ENCODE results near the gene FGF19.

The FGF19 gene

DNA sequence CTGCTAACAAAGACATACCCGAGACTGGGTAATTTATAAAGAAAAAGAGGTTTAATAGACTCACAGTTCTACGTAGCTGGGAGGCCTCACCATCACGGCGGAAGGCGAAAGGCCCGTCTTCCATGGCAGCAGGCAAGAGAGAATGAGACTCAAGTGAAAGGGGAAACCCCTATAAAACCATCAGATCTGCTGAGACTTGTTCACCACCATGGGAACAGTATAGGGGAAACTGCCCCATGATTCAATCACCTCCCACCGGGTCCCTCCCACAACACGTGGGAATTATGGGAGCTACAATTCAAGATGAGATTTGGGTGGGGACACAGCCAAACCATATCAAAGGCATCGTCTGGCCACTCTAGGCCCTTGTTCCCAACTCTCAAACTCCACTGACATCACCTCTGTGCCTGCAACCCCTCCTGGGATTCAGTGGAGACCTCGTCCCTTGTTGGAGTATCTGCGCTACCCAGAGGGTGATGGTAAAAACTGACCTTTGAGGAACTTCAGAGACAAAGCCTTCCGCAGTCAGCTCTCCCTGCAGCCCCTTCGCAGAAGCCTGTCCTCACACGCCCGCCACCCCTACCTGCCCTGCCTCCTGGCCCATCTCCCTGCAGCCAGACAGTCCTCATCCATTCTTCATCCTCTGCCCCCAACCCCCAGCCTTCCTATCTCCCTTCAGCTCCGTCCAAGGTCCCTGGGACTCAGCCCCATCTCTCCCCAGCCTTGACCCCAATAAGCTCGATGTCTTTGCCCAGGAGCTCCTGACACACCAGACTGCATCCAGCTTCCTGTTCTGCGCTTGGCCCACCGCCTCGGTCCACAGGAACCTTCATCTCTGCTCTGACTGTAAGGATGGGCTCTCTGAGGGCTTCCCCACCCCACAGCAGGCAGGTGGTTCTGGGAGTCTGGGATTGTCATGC lies 47.0 kb downstream of the FGF19 start:
- Histone ChIP-seq H3K27ac (ENCODE audit: low read length) (no peak overlapping the region), H3K9me3 (ENCODE audit: control insufficient read depth, insufficient read depth, low read length) (no peaks in the 10 kb centered on the region), H3K4me3 (ENCODE audit: low read length) (no peak overlapping the region), H3K27me3 (ENCODE audit: control insufficient read depth, insufficient read depth, low read length) (no peaks in the 10 kb centered on the region), H3K4me1 (ENCODE audit: control insufficient read depth, insufficient read depth, low read length) (peaks cover 7% of the 10 kb centered on the region), H3K36me3 (ENCODE audit: control insufficient read depth, insufficient read depth, low read length) (peaks cover 15% of the 10 kb centered on the region; the same call in 1 of the 2 replicates)
- WGBS (ENCODE audit: insufficient coverage, insufficient read length): no CpG with 5 or more reads among the region's 20 CpGs
- no peak for DNase-seq (ENCODE audit: low read depth, low spot score)

DNA sequence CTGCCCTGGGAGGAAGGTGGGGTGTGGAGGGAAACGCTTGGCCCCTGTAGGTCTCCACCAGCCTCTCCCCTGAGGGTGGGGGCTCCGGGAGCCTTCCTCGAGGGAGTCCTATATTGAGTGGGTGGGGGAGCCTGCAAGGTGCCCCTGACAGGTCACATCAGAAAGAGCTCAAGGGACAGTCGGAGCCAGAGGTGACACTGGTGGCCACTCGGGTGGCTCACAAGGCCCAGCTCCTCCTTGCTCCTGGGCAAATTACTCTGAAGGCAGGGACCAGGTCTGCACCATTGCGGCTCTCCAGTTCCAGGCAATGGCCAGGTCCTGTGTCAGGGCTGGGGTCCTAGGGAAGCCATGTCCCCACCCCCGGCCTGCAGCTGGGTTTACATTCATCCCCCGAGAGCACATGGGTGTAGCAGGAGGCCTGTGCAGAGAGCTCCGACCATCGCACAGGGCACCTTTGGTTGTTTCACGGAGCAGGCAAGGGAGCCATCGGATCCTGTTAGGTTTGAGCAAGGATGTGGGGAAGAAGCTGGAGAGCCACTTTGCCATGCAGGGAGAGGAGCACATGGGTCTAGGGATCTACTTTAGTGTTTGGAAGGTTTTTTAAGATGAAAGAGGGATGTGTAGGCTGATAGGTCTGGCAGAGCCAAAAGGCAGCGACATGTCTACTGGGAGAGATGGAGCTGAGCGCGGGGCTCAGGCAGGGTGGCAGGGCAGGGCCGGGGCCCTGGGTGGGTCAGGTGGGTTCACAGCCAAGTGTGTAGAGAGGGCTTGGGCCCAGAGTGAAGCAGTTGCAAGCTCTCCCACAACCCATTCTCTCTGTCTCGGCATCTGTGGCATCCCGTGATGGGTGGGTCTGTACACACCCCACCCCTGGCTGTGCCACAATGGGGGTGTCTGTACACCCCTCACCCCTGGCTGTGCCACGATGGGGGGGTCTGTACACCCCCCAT lies 48.1 kb downstream of the FGF19 start:
- no peaks in the 10 kb centered on the region for H3K9me3 ChIP-seq (ENCODE audit: control insufficient read depth, insufficient read depth, low read length)
- peaks cover 7% of the 10 kb centered on the region for H3K4me1 ChIP-seq (ENCODE audit: control insufficient read depth, insufficient read depth, low read length)
- H3K4me3 ChIP-seq (ENCODE audit: low read length): no peak overlapping the region
- no peak overlapping the region for H3K27ac ChIP-seq (ENCODE audit: low read length)
- WGBS (ENCODE audit: insufficient coverage, insufficient read length): no CpG with 5 or more reads among the region's 19 CpGs
- no peak for DNase-seq (ENCODE audit: low read depth, low spot score)
- no peaks in the 10 kb centered on the region for H3K27me3 ChIP-seq (ENCODE audit: control insufficient read depth, insufficient read depth, low read length)
- H3K36me3 ChIP-seq (ENCODE audit: control insufficient read depth, insufficient read depth, low read length): peaks cover 19% of the 10 kb centered on the region; the same call in 1 of the 2 replicates

DNA sequence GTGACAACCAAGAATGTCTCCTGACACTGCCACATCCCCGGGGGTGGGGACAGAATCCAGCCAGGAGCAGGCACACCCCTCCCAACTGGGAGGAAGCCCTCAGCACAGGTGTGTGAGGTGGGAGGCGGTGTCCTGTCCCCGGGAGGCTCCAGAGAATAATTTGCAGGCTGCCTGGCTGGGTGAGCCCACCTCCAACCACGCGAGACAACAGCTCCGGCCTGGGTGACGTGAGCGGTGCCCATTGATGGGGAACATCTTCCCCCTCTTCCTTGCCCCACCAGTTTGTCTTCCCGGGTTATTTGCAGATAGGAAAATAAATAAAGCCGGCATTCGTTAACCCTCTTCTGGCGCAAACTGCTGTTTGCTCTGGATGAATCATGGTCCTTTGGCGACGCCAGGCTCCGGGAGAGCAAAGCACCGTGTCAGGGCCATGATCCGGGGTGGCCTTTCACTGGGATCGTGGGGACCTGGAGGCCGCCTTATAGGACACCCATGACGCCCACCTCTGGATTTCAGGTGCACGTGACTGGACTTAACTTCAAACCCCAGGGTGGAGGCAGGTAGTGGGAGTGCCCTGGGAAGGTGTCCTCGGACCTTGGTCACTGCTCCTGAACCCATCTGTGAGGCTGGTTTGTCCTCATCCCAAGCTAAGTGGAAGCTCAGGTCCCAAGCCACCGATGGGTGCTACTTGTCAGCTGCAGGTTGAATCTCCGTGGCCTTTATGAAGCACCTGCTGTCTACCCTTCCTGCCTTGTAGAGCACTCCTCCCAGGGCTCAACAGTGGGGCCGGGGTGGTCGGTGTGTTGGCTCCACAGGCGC lies 49.0 kb downstream of the FGF19 start:
- H3K27ac ChIP-seq (ENCODE audit: low read length): no peak overlapping the region
- no CpG with 5 or more reads among the region's 27 CpGs for WGBS (ENCODE audit: insufficient coverage, insufficient read length)
- DNase-seq (ENCODE audit: low read depth, low spot score): no peak

DNA sequence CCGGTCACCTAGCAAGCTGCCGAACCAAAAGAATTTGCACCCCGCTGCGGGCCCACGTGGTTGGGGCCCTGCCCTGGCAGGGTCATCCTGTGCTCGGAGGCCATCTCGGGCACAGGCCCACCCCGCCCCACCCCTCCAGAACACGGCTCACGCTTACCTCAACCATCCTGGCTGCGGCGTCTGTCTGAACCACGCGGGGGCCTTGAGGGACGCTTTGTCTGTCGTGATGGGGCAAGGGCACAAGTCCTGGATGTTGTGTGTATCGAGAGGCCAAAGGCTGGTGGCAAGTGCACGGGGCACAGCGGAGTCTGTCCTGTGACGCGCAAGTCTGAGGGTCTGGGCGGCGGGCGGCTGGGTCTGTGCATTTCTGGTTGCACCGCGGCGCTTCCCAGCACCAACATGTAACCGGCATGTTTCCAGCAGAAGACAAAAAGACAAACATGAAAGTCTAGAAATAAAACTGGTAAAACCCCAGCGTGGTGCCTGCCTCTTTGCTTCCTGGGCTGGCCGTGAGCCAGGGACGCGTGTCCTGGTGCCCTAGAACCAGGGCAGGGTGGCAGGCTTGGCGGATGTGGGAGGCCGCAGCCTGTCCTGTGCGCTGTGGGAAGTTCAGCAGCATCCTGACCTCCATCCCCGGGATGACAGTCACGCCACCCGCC lies 49.7 kb downstream of the FGF19 start:
- H3K9me3 ChIP-seq (ENCODE audit: control insufficient read depth, insufficient read depth, low read length): no peaks in the 10 kb centered on the region
- H3K27ac ChIP-seq (ENCODE audit: low read length): no peak overlapping the region
- peaks cover 32% of the 10 kb centered on the region for H3K36me3 ChIP-seq (ENCODE audit: control insufficient read depth, insufficient read depth, low read length)
- no peak for DNase-seq (ENCODE audit: low read depth, low spot score)
- no peak overlapping the region for H3K4me3 ChIP-seq (ENCODE audit: low read length)
- peaks cover 7% of the 10 kb centered on the region for H3K4me1 ChIP-seq (ENCODE audit: control insufficient read depth, insufficient read depth, low read length)
- WGBS (ENCODE audit: insufficient coverage, insufficient read length): no CpG with 5 or more reads among the region's 38 CpGs
- H3K27me3 ChIP-seq (ENCODE audit: control insufficient read depth, insufficient read depth, low read length): no peaks in the 10 kb centered on the region

More for the DNA sequence above, 49.0 kb downstream of the FGF19 start:
- Histone ChIP-seq H3K9me3 (ENCODE audit: control insufficient read depth, insufficient read depth, low read length) (no peaks in the 10 kb centered on the region), H3K4me1 (ENCODE audit: control insufficient read depth, insufficient read depth, low read length) (peaks cover 7% of the 10 kb centered on the region), H3K4me3 (ENCODE audit: low read length) (no peak overlapping the region), H3K27me3 (ENCODE audit: control insufficient read depth, insufficient read depth, low read length) (no peaks in the 10 kb centered on the region), H3K36me3 (ENCODE audit: control insufficient read depth, insufficient read depth, low read length) (peaks cover 25% of the 10 kb centered on the region)

DNA sequence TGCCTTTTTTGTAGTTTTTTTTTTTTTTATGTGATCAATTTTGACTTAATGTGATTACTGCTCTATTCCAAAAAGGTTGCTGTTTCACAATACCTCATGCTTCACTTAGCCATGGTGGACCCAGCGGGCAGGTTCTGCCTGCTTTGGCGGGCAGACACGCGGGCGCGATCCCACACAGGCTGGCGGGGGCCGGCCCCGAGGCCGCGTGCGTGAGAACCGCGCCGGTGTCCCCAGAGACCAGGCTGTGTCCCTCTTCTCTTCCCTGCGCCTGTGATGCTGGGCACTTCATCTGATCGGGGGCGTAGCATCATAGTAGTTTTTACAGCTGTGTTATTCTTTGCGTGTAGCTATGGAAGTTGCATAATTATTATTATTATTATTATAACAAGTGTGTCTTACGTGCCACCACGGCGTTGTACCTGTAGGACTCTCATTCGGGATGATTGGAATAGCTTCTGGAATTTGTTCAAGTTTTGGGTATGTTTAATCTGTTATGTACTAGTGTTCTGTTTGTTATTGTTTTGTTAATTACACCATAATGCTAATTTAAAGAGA lies 50.3 kb downstream of the FGF19 start:
- Histone ChIP-seq H3K4me3 (ENCODE audit: low read length) (no peak overlapping the region), H3K27ac (ENCODE audit: low read length) (no peak overlapping the region), H3K36me3 (ENCODE audit: control insufficient read depth, insufficient read depth, low read length) (peaks cover 38% of the 10 kb centered on the region), H3K9me3 (ENCODE audit: control insufficient read depth, insufficient read depth, low read length) (no peaks in the 10 kb centered on the region), H3K27me3 (ENCODE audit: control insufficient read depth, insufficient read depth, low read length) (no peaks in the 10 kb centered on the region), H3K4me1 (ENCODE audit: control insufficient read depth, insufficient read depth, low read length) (peaks cover 5% of the 10 kb centered on the region)
- no CpG with 5 or more reads among the region's 23 CpGs for WGBS (ENCODE audit: insufficient coverage, insufficient read length)
- no peak for DNase-seq (ENCODE audit: low read depth, low spot score)

DNA sequence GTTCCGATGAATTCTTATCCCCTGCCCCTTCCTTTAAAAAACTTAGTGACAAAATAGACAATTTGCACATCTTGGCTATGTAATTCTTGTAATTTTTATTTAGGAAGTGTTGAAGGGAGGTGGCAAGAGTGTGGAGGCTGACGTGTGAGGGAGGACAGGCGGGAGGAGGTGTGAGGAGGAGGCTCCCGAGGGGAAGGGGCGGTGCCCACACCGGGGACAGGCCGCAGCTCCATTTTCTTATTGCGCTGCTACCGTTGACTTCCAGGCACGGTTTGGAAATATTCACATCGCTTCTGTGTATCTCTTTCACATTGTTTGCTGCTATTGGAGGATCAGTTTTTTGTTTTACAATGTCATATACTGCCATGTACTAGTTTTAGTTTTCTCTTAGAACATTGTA lies 50.8 kb downstream of the FGF19 start:
- WGBS (ENCODE audit: insufficient coverage, insufficient read length): no CpG with 5 or more reads among the region's 11 CpGs
- H3K4me1 ChIP-seq (ENCODE audit: control insufficient read depth, insufficient read depth, low read length): peaks cover 4% of the 10 kb centered on the region
- H3K27me3 ChIP-seq (ENCODE audit: control insufficient read depth, insufficient read depth, low read length): no peaks in the 10 kb centered on the region
- no peak overlapping the region for H3K4me3 ChIP-seq (ENCODE audit: low read length)
- H3K27ac ChIP-seq (ENCODE audit: low read length): no peak overlapping the region
- no peaks in the 10 kb centered on the region for H3K9me3 ChIP-seq (ENCODE audit: control insufficient read depth, insufficient read depth, low read length)
- DNase-seq (ENCODE audit: low read depth, low spot score): no peak
- peaks cover 41% of the 10 kb centered on the region for H3K36me3 ChIP-seq (ENCODE audit: control insufficient read depth, insufficient read depth, low read length)

DNA sequence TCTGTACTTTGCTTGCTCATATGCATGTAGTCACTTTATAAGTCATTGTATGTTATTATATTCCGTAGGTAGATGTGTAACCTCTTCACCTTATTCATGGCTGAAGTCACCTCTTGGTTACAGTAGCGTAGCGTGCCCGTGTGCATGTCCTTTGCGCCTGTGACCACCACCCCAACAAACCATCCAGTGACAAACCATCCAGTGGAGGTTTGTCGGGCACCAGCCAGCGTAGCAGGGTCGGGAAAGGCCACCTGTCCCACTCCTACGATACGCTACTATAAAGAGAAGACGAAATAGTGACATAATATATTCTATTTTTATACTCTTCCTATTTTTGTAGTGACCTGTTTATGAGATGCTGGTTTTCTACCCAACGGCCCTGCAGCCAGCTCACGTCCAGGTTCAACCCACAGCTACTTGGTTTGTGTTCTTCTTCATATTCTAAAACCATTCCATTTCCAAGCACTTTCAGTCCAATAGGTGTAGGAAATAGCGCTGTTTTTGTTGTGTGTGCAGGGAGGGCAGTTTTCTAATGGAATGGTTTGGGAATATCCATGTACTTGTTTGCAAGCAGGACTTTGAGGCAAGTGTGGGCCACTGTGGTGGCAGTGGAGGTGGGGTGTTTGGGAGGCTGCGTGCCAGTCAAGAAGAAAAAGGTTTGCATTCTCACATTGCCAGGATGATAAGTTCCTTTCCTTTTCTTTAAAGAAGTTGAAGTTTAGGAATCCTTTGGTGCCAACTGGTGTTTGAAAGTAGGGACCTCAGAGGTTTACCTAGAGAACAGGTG lies 51.8 kb downstream of the FGF19 start:
- Histone ChIP-seq H3K4me3 (ENCODE audit: low read length) (no peak overlapping the region), H3K27me3 (ENCODE audit: control insufficient read depth, insufficient read depth, low read length) (no peaks in the 10 kb centered on the region), H3K27ac (ENCODE audit: low read length) (no peak overlapping the region), H3K4me1 (ENCODE audit: control insufficient read depth, insufficient read depth, low read length) (no peaks in the 10 kb centered on the region), H3K9me3 (ENCODE audit: control insufficient read depth, insufficient read depth, low read length) (no peaks in the 10 kb centered on the region), H3K36me3 (ENCODE audit: control insufficient read depth, insufficient read depth, low read length) (peaks cover 47% of the 10 kb centered on the region)
- WGBS (ENCODE audit: insufficient coverage, insufficient read length): no CpG with 5 or more reads among the region's 15 CpGs
- DNase-seq (ENCODE audit: low read depth, low spot score): no peak

DNA sequence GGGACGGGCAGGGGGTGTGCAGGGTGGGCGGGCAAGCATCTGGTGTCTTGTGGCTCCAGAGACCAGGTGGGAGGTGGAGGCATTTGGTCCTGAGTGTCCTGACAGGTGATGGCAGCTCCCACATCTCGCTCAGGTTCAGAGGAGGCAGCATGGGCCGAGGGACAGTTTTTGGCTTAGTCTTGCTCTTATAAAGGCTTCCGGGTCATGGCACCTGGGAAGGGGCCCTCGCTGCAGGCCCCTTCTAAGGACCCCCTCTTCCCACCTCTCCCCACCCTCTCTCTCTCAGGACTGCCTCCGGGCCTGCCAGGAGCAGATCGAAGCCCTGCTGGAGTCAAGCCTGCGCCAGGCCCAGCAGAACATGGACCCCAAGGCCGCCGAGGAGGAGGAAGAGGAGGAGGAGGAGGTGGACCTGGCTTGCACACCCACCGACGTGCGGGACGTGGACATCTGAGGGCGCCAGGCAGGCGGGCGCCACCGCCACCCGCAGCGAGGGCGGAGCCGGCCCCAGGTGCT lies 52.9 kb downstream of the FGF19 start:
- WGBS (ENCODE audit: insufficient coverage, insufficient read length): no CpG with 5 or more reads among the region's 23 CpGs
- Histone ChIP-seq H3K36me3 (ENCODE audit: control insufficient read depth, insufficient read depth, low read length) (peaks cover 53% of the 10 kb centered on the region), H3K27me3 (ENCODE audit: control insufficient read depth, insufficient read depth, low read length) (no peaks in the 10 kb centered on the region), H3K4me3 (ENCODE audit: low read length) (no peak overlapping the region), H3K4me1 (ENCODE audit: control insufficient read depth, insufficient read depth, low read length) (no peaks in the 10 kb centered on the region), H3K9me3 (ENCODE audit: control insufficient read depth, insufficient read depth, low read length) (no peaks in the 10 kb centered on the region), H3K27ac (ENCODE audit: low read length) (no peak overlapping the region)
- DNase-seq (ENCODE audit: low read depth, low spot score): no peak

Data from iPS DF 6.9 (cell line).